DND-41 (cell line): ENCODE results near the gene SAFB2.

ENCODE experiments used
- CTCF ChIP-seq: IDR thresholded peaks from 2 replicates; pipeline ENCODE4 v1.5.1; 2012; ENCODE audit warnings: borderline replicate concordance, low read length, moderate library complexity, mild to moderate bottlenecking; ENCODE audit not compliant: poor library complexity, severe bottlenecking; ENCODE audit errors: extremely low read depth
- EZH2 ChIP-seq: IDR thresholded peaks from 3 replicates; pipeline ENCODE4 v1.6.1; 2012; ENCODE audit warnings: borderline replicate concordance, low read depth, mild to moderate bottlenecking, moderate library complexity, low read length, inconsistent platforms; ENCODE audit not compliant: severe bottlenecking

DNA sequence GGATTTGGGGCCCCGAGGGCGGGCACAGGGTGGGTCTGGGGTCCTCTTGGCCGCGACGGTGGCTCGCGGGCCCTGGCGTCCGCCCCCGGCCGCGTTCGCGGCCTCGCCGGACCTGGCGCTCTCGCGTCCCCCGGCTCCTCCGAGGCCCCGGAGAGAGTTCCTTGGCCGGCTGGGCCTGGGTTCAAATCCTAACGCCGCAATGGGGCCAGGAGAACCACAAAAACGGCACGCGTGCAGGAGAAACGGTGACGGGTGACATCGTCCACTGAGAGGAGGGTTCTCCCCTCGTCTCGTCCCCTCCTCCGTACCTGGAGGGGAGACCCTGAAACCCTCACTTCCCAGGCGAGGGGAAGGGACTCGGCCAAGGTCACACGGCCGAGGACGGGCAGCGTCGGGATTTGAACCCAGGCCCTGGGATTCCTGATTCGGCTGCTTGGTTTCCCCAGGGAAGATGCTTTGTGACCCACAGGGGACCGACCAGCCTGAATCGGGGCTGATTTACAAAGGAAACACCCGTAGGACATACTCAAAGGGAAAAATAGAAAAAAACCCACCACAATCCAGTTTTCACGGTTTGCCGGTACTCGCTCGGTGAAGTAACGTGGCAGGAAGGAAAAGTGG is 931 bp upstream of the SAFB2 start:
- TF ChIP-seq CTCF (no peak), EZH2 (no peak)
